ENCODE results near the gene TMEM178B. TPM values are rescaled to one million over a fixed set of nuclear protein-coding genes. Genes with fewer than 3 reads are reported as not detected.

Gene TMEM178B
- polyA plus RNA-seq, 1 of the 3 experiments (the other 2 are of a cell fraction): 0.20 TPM

GRCh38 chr7:141133646-141134045 lies 59.8 kb downstream of the TMEM178B start:
- 27% methylated on average over 1 of the region's 1 CpG for WGBS (ENCODE audit: low lambda C conversion rate)
- no peak overlapping the region for H3K9ac ChIP-seq
- H3K36me3 ChIP-seq (replicated peaks in 1 of 2; ENCODE audit: control insufficient read depth in 1 of 2, insufficient read depth in 2 of 2, low read length in 1 of 2): peaks cover 0 to 3% of the 10 kb centered on the region in 2 experiments
- no peak for DNase-seq
- no peak for TF ChIP-seq EP300 (IDR thresholded peaks at IDR 0.05; ENCODE audit: borderline replicate concordance in 1 of 2, low read depth in 1 of 2, low read length in 1 of 2)
- no peak for TF ChIP-seq MXI1 (IDR thresholded peaks at IDR 0.05; ENCODE audit: low read depth, low read length)
- ChIA-PET POLR2A (no interaction called here), CTCF (interaction anchor here (1.1 to 1.2 kb wide), 2 partner anchors 13 to 86 kb away, joined by 3 to 5 read pairs; no protein-coding TSS in a partner anchor)
- no peaks in the 10 kb centered on the region for H3F3A ChIP-seq (replicated peaks; ENCODE audit: insufficient read depth)
- H3K9me2 ChIP-seq: no peaks in the 10 kb centered on the region
- H3K4me2 ChIP-seq: no peak overlapping the region
- H3K9me3 ChIP-seq: peaks cover 19% of the 10 kb centered on the region
- H3K4me1 ChIP-seq (ENCODE audit: control insufficient read depth in 1 of 2, insufficient read depth in 2 of 2, low read depth in 1 of 2, low read length in 1 of 2): no peaks in the 10 kb centered on the region
- no peak overlapping the region for H2AFZ ChIP-seq (ENCODE audit: low read depth)
- H3K27ac ChIP-seq (ENCODE audit: low read depth in 2 of 2, low read length in 1 of 2): no peak overlapping the region
- no peaks in the 10 kb centered on the region for H3K27me3 ChIP-seq (ENCODE audit: insufficient read depth)
- H3K4me3 ChIP-seq (ENCODE audit: low read depth in 2 of 2, low read length in 1 of 2): no peak overlapping the region
- no peaks in the 10 kb centered on the region for H4K20me1 ChIP-seq (ENCODE audit: insufficient read depth)
- no peaks in the 10 kb centered on the region for H3K79me2 ChIP-seq (ENCODE audit: insufficient read depth)

- Histone ChIP-seq H3K9me2 (no peaks in the 10 kb centered on the region), H3K27me3 (ENCODE audit: insufficient read depth) (no peaks in the 10 kb centered on the region), H3K4me2 (no peak overlapping the region), H3K4me3 (ENCODE audit: low read depth in 2 of 2, low read length in 1 of 2) (no peak overlapping the region), H3K4me1 (ENCODE audit: control insufficient read depth in 1 of 2, insufficient read depth in 2 of 2, low read depth in 1 of 2, low read length in 1 of 2) (peaks cover 0 to 25% of the 10 kb centered on the region in 2 experiments; a peak in 1 of 4 replicates), H3K79me2 (ENCODE audit: insufficient read depth) (no peaks in the 10 kb centered on the region), H4K20me1 (ENCODE audit: insufficient read depth) (no peaks in the 10 kb centered on the region), H3K9ac (no peak overlapping the region), H3K27ac (ENCODE audit: low read depth in 2 of 2, low read length in 1 of 2) (no peak overlapping the region), H3K9me3 (0 out of 2 replicates have a peak, but pooled peaks cover 4% of the 10 kb centered on the region), H2AFZ (ENCODE audit: low read depth) (no peak overlapping the region), H3K36me3 (replicated peaks in 1 of 2; ENCODE audit: control insufficient read depth in 1 of 2, insufficient read depth in 2 of 2, low read length in 1 of 2) (no peaks in the 10 kb centered on the region), H3F3A (replicated peaks; ENCODE audit: insufficient read depth) (no peaks in the 10 kb centered on the region)
- ChIA-PET POLR2A (interaction anchor here (1.0 kb wide), 1 partner anchor 75 kb away, joined by 3 read pairs; no protein-coding TSS in a partner anchor), CTCF (interaction anchor here (1.1 to 1.3 kb wide), 2 partner anchors 11 to 16 kb away, joined by 3 read pairs; no protein-coding TSS in a partner anchor)
- WGBS (ENCODE audit: low lambda C conversion rate): 22% methylated on average over 2 of the region's 2 CpGs
- no peak for TF ChIP-seq POLR2AphosphoS5 (IDR thresholded peaks at IDR 0.05; ENCODE audit: low read depth, low read length)
- TF ChIP-seq, protein P1, sequence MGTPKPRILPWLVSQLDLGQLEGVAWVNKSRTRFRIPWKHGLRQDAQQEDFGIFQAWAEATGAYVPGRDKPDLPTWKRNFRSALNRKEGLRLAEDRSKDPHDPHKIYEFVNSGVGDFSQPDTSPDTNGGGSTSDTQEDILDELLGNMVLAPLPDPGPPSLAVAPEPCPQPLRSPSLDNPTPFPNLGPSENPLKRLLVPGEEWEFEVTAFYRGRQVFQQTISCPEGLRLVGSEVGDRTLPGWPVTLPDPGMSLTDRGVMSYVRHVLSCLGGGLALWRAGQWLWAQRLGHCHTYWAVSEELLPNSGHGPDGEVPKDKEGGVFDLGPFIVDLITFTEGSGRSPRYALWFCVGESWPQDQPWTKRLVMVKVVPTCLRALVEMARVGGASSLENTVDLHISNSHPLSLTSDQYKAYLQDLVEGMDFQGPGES (IDR thresholded peaks at IDR 0.05; ENCODE audit: low read depth, low read length): no peak
- no peak for TF ChIP-seq EZH2phosphoT487 (IDR thresholded peaks at IDR 0.05; ENCODE audit: borderline replicate concordance, low read depth)
- TF ChIP-seq NRF1 (IDR thresholded peaks at IDR 0.05; ENCODE audit: low read depth, low read length): no peak
- no peak for TF ChIP-seq FOXM1 (IDR thresholded peaks at IDR 0.05; ENCODE audit: low read depth)
- no peak for TF ChIP-seq GATA2 (CRISPR knock-in tag; IDR thresholded peaks at IDR 0.05)
- no peak for TF ChIP-seq TEAD4 (IDR thresholded peaks at IDR 0.05; ENCODE audit: borderline replicate concordance, insufficient read depth)
- TF ChIP-seq, protein P2, sequence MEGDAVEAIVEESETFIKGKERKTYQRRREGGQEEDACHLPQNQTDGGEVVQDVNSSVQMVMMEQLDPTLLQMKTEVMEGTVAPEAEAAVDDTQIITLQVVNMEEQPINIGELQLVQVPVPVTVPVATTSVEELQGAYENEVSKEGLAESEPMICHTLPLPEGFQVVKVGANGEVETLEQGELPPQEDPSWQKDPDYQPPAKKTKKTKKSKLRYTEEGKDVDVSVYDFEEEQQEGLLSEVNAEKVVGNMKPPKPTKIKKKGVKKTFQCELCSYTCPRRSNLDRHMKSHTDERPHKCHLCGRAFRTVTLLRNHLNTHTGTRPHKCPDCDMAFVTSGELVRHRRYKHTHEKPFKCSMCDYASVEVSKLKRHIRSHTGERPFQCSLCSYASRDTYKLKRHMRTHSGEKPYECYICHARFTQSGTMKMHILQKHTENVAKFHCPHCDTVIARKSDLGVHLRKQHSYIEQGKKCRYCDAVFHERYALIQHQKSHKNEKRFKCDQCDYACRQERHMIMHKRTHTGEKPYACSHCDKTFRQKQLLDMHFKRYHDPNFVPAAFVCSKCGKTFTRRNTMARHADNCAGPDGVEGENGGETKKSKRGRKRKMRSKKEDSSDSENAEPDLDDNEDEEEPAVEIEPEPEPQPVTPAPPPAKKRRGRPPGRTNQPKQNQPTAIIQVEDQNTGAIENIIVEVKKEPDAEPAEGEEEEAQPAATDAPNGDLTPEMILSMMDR (IDR thresholded peaks at IDR 0.05): no peak
- TF ChIP-seq ZBTB33 (IDR thresholded peaks at IDR 0.05; ENCODE audit: borderline replicate concordance, low read depth): no peak
- TF ChIP-seq NFIC (IDR thresholded peaks at IDR 0.05; ENCODE audit: borderline replicate concordance): no peak
- no peak for TF ChIP-seq FOXJ3 (CRISPR knock-in tag; IDR thresholded peaks at IDR 0.05)
- DNase-seq: no peak
Observed at GRCh38 chr7:141142058-141142457, 68.2 kb downstream of the TMEM178B start.

Data from SK-N-SH (cell line).